Cardiac muscle cell (in vitro differentiated cells and primary cell): Measurements from ENCODE around the gene DHCR24. TPM values are rescaled to one million over a fixed set of nuclear protein-coding genes. Genes with fewer than 3 reads are reported as not detected.
A peak's percentile ranks its signal among the peaks of the same experiment; 100 is the strongest.

ENCODE experiments used
- DNase-seq, 2 donors: peaks; one replicate each; pipeline versions ENCODE4 v3.0.0 to v3.0.0-alpha.2; 2010 to 2017; ENCODE audit warnings: low read depth in 1 of 2, low spot score in 1 of 2
- H3K27ac ChIP-seq: fragments of 200-600 bp; sonication (generic); 2 replicates; pipeline ENCODE4 v1.5.1; 2016
- H3K27me3 ChIP-seq: fragments of 200-600 bp; sonication (generic); 2 replicates; pipeline ENCODE4 v1.6.0; 2016; ENCODE audit warnings: control low read depth
- H3K36me3 ChIP-seq: fragments of 200-600 bp; sonication (generic); 2 replicates; pipeline ENCODE4 v1.5.1; 2016; ENCODE audit warnings: control low read depth
- H3K4me1 ChIP-seq: fragments of 200-600 bp; sonication (generic); 2 replicates; pipeline ENCODE4 v1.8.1; 2017; ENCODE audit warnings: low read depth, mild to moderate bottlenecking, mixed run types
- H3K4me3 ChIP-seq: fragments of 200-600 bp; sonication (generic); 2 replicates; pipeline ENCODE4 v1.5.1; 2016; ENCODE audit warnings: mild to moderate bottlenecking
- H3K9me3 ChIP-seq: fragments of 200-600 bp; sonication (generic); 2 replicates; pipeline ENCODE4 v1.5.1; 2017; ENCODE audit warnings: low read depth, mild to moderate bottlenecking, control low read depth
- polyA plus RNA-seq: library from polyadenylated mRNA; unstranded; fragments of >200 nt; fragmentation: Nextera tagmentation; extraction: Ambion mirVana; gene quantifications from 2 replicates; pipeline ENCODE4 v1.2.1, GENCODE V29; 2016
- total RNA-seq: library from RNA; depleted of rRNA; stranded (reverse); fragments of >200 nt; gene quantifications from 2 replicates; pipeline ENCODE4 v1.2.3, GENCODE V29; 2016
- TF ChIP-seq, protein P1 (sequence below): IDR thresholded peaks from 2 replicates; pipeline ENCODE4 v1.5.1; 2012; ENCODE audit warnings: low read depth, mild to moderate bottlenecking, low read length

Gene DHCR24
- total and polyA plus RNA-seq, 2 experiments from 2014 or later: 144 to 181 TPM

DNA sequence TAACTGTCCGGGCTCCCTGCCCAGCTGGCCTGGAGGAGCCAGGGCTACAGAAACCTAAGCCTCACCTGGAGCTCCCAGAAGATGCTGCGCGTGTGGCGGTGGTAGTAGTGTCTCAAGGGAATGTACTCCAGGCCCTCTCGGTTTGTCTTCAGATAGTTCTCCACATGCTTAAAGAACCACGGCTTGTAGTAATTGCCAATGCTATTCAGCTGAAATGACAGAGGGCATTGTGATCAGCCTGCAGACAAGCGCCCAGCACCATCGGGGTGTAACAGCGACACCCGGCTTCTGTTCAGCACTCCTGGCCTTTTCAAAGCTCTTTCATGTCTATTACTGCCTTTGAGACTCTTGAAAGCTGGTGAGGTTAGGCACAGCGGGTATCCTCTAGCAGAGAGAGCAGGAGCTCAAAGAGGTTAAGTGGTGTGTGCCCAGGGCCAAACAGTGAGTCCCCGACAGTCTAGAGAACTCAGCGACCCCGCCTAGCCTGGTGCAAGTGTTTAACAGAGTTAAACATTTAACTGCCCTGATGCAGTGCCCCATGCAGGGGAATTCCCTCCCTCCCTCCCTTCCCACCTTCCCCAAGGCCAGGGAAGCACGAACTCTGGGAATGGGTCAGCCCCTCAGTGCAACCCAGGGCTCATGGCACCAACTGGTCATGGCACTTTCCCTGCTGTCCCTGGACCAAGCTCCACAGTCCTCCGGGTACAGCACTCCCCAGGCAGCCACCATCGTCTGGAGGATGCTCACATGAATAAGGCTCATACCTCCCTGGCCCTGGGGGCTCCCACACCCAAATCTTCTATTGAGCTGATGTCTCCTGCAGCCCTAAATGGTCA is 21.5 kb downstream of the DHCR24 start:
- no peaks in the 10 kb centered on the region for H3K9me3 ChIP-seq
- peaks cover 41% of the 10 kb centered on the region for H3K36me3 ChIP-seq
- H3K27ac ChIP-seq: no peak overlapping the region
- peaks cover 9% of the 10 kb centered on the region for H3K4me1 ChIP-seq
- H3K27me3 ChIP-seq: no peaks in the 10 kb centered on the region
- DNase-seq: no peak
- no peak overlapping the region for H3K4me3 ChIP-seq
- TF ChIP-seq, protein P1, sequence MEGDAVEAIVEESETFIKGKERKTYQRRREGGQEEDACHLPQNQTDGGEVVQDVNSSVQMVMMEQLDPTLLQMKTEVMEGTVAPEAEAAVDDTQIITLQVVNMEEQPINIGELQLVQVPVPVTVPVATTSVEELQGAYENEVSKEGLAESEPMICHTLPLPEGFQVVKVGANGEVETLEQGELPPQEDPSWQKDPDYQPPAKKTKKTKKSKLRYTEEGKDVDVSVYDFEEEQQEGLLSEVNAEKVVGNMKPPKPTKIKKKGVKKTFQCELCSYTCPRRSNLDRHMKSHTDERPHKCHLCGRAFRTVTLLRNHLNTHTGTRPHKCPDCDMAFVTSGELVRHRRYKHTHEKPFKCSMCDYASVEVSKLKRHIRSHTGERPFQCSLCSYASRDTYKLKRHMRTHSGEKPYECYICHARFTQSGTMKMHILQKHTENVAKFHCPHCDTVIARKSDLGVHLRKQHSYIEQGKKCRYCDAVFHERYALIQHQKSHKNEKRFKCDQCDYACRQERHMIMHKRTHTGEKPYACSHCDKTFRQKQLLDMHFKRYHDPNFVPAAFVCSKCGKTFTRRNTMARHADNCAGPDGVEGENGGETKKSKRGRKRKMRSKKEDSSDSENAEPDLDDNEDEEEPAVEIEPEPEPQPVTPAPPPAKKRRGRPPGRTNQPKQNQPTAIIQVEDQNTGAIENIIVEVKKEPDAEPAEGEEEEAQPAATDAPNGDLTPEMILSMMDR: no peak

GRCh38 chr1:54864460-54865208 is 22.4 kb downstream of the DHCR24 start:
- no peak for DNase-seq
- peaks cover 9% of the 10 kb centered on the region for H3K4me1 ChIP-seq
- H3K36me3 ChIP-seq: peaks cover 37% of the 10 kb centered on the region
- no peaks in the 10 kb centered on the region for H3K27me3 ChIP-seq
- no peak overlapping the region for H3K27ac ChIP-seq
- H3K4me3 ChIP-seq: no peak overlapping the region
- TF ChIP-seq, protein P1: no peak
- H3K9me3 ChIP-seq: no peaks in the 10 kb centered on the region

DNA sequence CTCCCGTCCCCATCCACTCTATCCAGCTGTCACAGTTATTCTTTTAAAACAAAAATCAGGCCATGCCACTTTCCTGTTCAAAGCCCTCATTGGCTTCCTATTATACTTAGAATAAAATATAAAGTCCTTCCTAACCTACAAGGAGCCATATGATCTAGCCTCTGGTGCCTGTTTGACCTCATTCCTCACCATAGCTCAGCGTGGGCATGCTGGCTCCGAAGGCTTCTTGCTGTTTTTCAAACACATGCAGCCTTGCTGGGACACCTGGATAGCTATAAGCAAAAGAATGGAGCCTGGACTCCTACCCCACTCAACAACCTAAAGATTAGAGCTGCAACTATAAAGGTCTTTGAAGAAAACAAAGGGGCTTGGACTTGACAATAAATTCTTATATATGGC is 23.7 kb downstream of the DHCR24 start:
- no peak overlapping the region for H3K27ac ChIP-seq
- TF ChIP-seq, protein P1: no peak
- no peaks in the 10 kb centered on the region for H3K9me3 ChIP-seq
- H3K4me1 ChIP-seq: peaks cover 9% of the 10 kb centered on the region
- no peak overlapping the region for H3K4me3 ChIP-seq
- no peak for DNase-seq
- H3K27me3 ChIP-seq: no peaks in the 10 kb centered on the region
- H3K36me3 ChIP-seq: peaks cover 24% of the 10 kb centered on the region

DNA sequence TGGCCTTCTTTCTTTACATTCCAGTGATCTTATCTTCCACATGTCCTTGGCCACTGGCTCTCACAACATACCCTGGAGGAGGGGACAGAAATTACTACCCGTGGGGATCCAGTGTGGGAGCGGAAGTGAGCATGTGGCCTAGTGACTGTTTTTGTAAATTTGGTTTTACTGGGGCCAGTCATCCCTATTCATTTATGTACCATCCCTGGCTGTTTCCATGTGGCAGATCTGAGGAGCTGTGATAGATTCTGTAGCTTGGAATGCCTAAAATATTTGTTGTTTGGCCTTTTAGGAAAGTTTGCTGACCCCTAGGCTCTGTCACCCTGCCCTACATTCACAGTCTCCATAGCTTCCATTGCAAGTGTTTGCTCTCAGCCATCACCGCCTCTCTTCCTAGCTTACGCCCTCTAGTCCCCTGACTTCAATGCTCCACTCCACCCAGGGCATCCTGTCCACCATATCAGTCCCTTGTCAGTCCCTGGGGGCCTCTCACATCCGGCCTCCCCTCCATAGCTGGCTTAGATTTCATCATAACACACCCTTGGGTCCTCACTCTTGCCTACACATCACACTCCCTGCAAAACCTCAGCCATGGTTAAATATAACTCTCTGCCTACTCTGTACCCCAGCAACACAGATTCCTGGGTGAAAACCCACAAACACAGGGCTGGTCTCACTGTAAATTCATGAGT is 25.8 kb downstream of the DHCR24 start:
- TF ChIP-seq, protein P1: no peak
- peak; percentile 25 to 80 for DNase-seq
- peak overlapping the region; percentile 40 for H3K27ac ChIP-seq
- H3K9me3 ChIP-seq: no peaks in the 10 kb centered on the region
- H3K4me1 ChIP-seq: peaks cover 9% of the 10 kb centered on the region
- H3K36me3 ChIP-seq: peaks cover 19% of the 10 kb centered on the region
- no peaks in the 10 kb centered on the region for H3K27me3 ChIP-seq
- H3K4me3 ChIP-seq: no peak overlapping the region

- H3K27me3 ChIP-seq: no peaks in the 10 kb centered on the region
- peaks cover 16% of the 10 kb centered on the region for H3K36me3 ChIP-seq
- no peak overlapping the region for H3K4me3 ChIP-seq
- H3K9me3 ChIP-seq: no peaks in the 10 kb centered on the region
- no peak overlapping the region for H3K27ac ChIP-seq
- no peak for DNase-seq
- TF ChIP-seq, protein P1: no peak
- peaks cover 9% of the 10 kb centered on the region for H3K4me1 ChIP-seq
These were observed 27.1 kb downstream of the DHCR24 start for GRCh38 chr1:54859700-54860391.
